ENCODE results near the gene ZIC1. TPM values are rescaled to one million over a fixed set of nuclear protein-coding genes. Genes with fewer than 3 reads are reported as not detected.

The ZIC1 gene
- polyA plus RNA-seq, 1 donor (not counting 4 experiments of a cell fraction or from before 2014, with no cell fraction given) = not detected

DNA sequence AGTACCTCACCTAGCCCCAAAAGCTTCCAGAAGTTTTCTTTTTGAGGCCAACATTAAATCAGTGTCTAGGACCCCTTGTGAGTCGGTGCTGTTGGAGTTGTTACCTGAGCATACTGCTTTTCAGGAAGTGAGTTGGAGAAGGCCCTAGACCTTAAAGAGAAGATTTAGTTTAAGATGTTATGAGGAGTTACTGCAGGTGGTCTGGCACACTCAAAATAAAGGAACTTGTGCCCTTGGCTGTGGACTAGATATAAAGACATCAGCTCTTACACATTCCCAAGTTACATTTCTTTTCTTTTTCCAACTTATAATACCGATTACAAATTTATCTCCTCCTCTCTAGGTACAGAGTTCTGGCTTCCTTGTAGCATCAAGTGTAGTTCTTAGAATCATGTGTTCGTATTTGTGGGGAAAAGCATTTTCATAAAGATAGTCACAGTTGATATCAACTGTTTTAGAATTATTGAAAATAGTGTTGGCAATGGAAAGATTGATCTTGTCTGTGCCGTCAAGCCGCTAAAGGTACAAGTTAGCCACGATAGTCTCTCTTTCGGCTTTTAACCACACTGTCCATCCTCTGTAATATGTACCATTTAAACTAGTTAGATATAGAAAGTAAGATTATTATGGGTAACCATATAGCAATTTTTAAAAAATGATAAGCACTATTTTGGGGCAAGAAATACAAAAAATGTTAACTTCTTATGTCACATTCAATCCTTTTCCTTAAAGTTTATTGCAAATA lies 8.6 kb downstream of the ZIC1 start:
- DNase-seq (ENCODE audit: low read depth, low spot score) = no peak
- H3K27me3 ChIP-seq (ENCODE audit: control insufficient read depth, extremely low read depth, insufficient read depth, low read length) = peaks cover 78% of the 10 kb centered on the region
- H3K79me2 ChIP-seq (ENCODE audit: control insufficient read depth, insufficient read depth, low read length) = no peaks in the 10 kb centered on the region
- H3K27ac ChIP-seq (ENCODE audit: control insufficient read depth, insufficient read depth, low read length) = no peak overlapping the region
- no peak overlapping the region for H3K4me2 ChIP-seq (ENCODE audit: control insufficient read depth, extremely low read depth, insufficient read depth, low read depth, low read length)
- no peak overlapping the region for H2AFZ ChIP-seq (ENCODE audit: control insufficient read depth, low read length)
- no peaks in the 10 kb centered on the region for H3K36me3 ChIP-seq (ENCODE audit: control insufficient read depth in 2 of 2, extremely low read depth in 1 of 2, insufficient read depth in 2 of 2, low read length in 2 of 2)
- no peaks in the 10 kb centered on the region for H3K9me1 ChIP-seq (ENCODE audit: control insufficient read depth, extremely low read depth, insufficient read depth, low read length)
- H3K9ac ChIP-seq (ENCODE audit: control insufficient read depth, extremely low read depth, insufficient read depth, low read length) = no peak overlapping the region
- no peak overlapping the region for H3K4me3 ChIP-seq (ENCODE audit: control insufficient read depth in 2 of 3, extremely low read depth in 1 of 3, insufficient read depth in 2 of 3, low read depth in 1 of 3, low read length in 3 of 3)
- H3K4me1 ChIP-seq (ENCODE audit: control insufficient read depth, extremely low read depth, insufficient read depth, low read length) = no peaks in the 10 kb centered on the region
- H3K9me3 ChIP-seq (ENCODE audit: control insufficient read depth, low read depth, low read length) = peaks cover 9% of the 10 kb centered on the region
- FAIRE-seq = no peak
- dilution Hi-C loops (cut with MboI; ENCODE audit: extremely low pct_ligation_motif_present, low sequenced_read_pairs) = no loop called here
- H4K20me1 ChIP-seq (ENCODE audit: control insufficient read depth, extremely low read depth, insufficient read depth, low read length) = no peaks in the 10 kb centered on the region
- no peak for TF ChIP-seq EZH2 (IDR thresholded peaks at IDR 0.05; ENCODE audit: low read length)
- TF ChIP-seq, protein P1, sequence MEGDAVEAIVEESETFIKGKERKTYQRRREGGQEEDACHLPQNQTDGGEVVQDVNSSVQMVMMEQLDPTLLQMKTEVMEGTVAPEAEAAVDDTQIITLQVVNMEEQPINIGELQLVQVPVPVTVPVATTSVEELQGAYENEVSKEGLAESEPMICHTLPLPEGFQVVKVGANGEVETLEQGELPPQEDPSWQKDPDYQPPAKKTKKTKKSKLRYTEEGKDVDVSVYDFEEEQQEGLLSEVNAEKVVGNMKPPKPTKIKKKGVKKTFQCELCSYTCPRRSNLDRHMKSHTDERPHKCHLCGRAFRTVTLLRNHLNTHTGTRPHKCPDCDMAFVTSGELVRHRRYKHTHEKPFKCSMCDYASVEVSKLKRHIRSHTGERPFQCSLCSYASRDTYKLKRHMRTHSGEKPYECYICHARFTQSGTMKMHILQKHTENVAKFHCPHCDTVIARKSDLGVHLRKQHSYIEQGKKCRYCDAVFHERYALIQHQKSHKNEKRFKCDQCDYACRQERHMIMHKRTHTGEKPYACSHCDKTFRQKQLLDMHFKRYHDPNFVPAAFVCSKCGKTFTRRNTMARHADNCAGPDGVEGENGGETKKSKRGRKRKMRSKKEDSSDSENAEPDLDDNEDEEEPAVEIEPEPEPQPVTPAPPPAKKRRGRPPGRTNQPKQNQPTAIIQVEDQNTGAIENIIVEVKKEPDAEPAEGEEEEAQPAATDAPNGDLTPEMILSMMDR (optimal IDR thresholded peaks at IDR 0.05 in 1 of 3, IDR thresholded peaks at IDR 0.05 in 1 of 3, conservative IDR thresholded peaks at IDR 0.05 in 1 of 3; ENCODE audit: extremely low read depth in 1 of 3, insufficient read depth in 2 of 3, low read length in 3 of 3) = no peak

DNA sequence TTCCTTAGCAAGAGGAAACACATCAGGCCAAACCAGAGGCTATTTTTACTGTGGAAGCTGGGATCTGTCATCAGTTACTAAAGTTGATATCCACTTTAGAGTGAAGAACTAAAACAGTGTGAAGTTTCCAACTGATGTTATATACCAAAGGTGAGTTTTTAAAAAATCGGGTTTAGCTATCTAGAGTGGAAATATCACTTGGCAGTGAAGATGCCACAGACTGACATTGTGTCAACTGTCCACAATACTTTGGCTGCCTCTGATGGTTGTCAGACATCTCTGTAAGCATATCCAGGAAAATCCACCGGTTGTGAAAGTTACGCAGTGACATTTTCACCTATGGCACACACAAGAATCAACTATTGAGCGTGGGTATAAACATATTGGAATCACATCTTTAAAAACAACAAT lies 9.2 kb downstream of the ZIC1 start:
- H4K20me1 ChIP-seq (ENCODE audit: control insufficient read depth, extremely low read depth, insufficient read depth, low read length) = no peaks in the 10 kb centered on the region
- H3K9ac ChIP-seq (ENCODE audit: control insufficient read depth, extremely low read depth, insufficient read depth, low read length) = no peak overlapping the region
- H3K36me3 ChIP-seq (ENCODE audit: control insufficient read depth in 2 of 2, extremely low read depth in 1 of 2, insufficient read depth in 2 of 2, low read length in 2 of 2) = no peaks in the 10 kb centered on the region
- TF ChIP-seq, protein P1 (optimal IDR thresholded peaks at IDR 0.05 in 1 of 3, IDR thresholded peaks at IDR 0.05 in 1 of 3, conservative IDR thresholded peaks at IDR 0.05 in 1 of 3; ENCODE audit: extremely low read depth in 1 of 3, insufficient read depth in 2 of 3, low read length in 3 of 3) = no peak
- no peak for TF ChIP-seq EZH2 (IDR thresholded peaks at IDR 0.05; ENCODE audit: low read length)
- H3K4me2 ChIP-seq (ENCODE audit: control insufficient read depth, extremely low read depth, insufficient read depth, low read depth, low read length) = no peak overlapping the region
- H3K4me3 ChIP-seq (ENCODE audit: control insufficient read depth in 2 of 3, extremely low read depth in 1 of 3, insufficient read depth in 2 of 3, low read depth in 1 of 3, low read length in 3 of 3) = no peak overlapping the region
- peaks cover 78% of the 10 kb centered on the region for H3K27me3 ChIP-seq (ENCODE audit: control insufficient read depth, extremely low read depth, insufficient read depth, low read length)
- dilution Hi-C loops (cut with MboI; ENCODE audit: extremely low pct_ligation_motif_present, low sequenced_read_pairs) = no loop called here
- DNase-seq (ENCODE audit: low read depth, low spot score) (no peak), FAIRE-seq (no peak)
- H3K9me3 ChIP-seq (ENCODE audit: control insufficient read depth, low read depth, low read length) = peaks cover 6% of the 10 kb centered on the region
- H3K27ac ChIP-seq (ENCODE audit: control insufficient read depth, insufficient read depth, low read length) = no peak overlapping the region
- no peaks in the 10 kb centered on the region for H3K9me1 ChIP-seq (ENCODE audit: control insufficient read depth, extremely low read depth, insufficient read depth, low read length)
- H3K79me2 ChIP-seq (ENCODE audit: control insufficient read depth, insufficient read depth, low read length) = no peaks in the 10 kb centered on the region
- H3K4me1 ChIP-seq (ENCODE audit: control insufficient read depth, extremely low read depth, insufficient read depth, low read length) = no peaks in the 10 kb centered on the region
- no peak overlapping the region for H2AFZ ChIP-seq (ENCODE audit: control insufficient read depth, low read length)

Measured in keratinocyte (primary cell).